Adrenal gland (tissue), 12 donors: ENCODE data around the gene EXOC4. TPM values are rescaled to one million over a fixed set of nuclear protein-coding genes. Genes with fewer than 3 reads are reported as not detected.

Source experiments
- DNase-seq, 7 donors: peaks; one replicate each; pipeline ENCODE4 v3.0.0-alpha.2; 2019 to 2020
- H3K27ac ChIP-seq, 5 donors: fragments of 200-600 bp; sonication (generic) in 4 of 5; 1 replicate in 3 of 5; 2 replicates in 2 of 5; pipeline versions ENCODE4 v1.5.1 to v1.8.0; 2016 to 2020; ENCODE audit warnings: mild to moderate bottlenecking in 1 of 5
- H3K27me3 ChIP-seq: fragments of 200-600 bp; 2 replicates; pipeline ENCODE4 v1.8.0; 2021
- H3K36me3 ChIP-seq, 2 donors: fragments of 200-600 bp; replicated peaks in 1 of 2; 1 replicate in 1 of 2; 2 replicates in 1 of 2; pipeline versions ENCODE4 v1.5.1 to v1.8.0; 2018 to 2022
- H3K4me1 ChIP-seq, 2 donors: fragments of 200-600 bp; replicated peaks in 1 of 2; 1 replicate in 1 of 2; 2 replicates in 1 of 2; pipeline versions ENCODE4 v1.5.1 to v1.8.0; 2018 to 2021
- H3K4me3 ChIP-seq, 4 donors: fragments of 200-600 bp; sonication (generic) in 3 of 4; one replicate each; pipeline ENCODE4 v1.5.1; 2016 to 2018
- H3K9me3 ChIP-seq, 3 donors: fragments of 200-600 bp; sonication (generic) in 1 of 3; replicated peaks in 1 of 3; 1 replicate in 2 of 3; 2 replicates in 1 of 3; pipeline versions ENCODE4 v1.5.1 to v1.8.0; 2016 to 2021
- POLR2A ChIP-seq, 2 donors: fragments of 450-650 bp; IDR thresholded peaks; one replicate each; pipeline ENCODE4 v1.6.1; 2017; ENCODE audit warnings: antibody characterized with exemption in 2 of 2, mild to moderate bottlenecking in 2 of 2, moderate library complexity in 1 of 2
- WGBS, 4 donors: extraction: QIAGEN DNeasy Blood & Tissue Kit in 2 of 4; methylation state at CpG; one replicate each; pipeline versions ENCODE4 v1.1.5 to v1.1.7; 2013 to 2017; 5-methylcytosine and 5-hydroxymethylcytosine counted together
- intact Hi-C, 2 donors: fragments of 100-400 bp; cut with DNase I; formaldehyde crosslinking; loops; one replicate each; pipeline versions ENCODE4 v1.14.1 to v1.15.0; 2022 to 2023
- polyA plus RNA-seq, 3 donors: library from polyadenylated mRNA; stranded (reverse); fragments of 200-250 nt in 2 of 3; fragments of 350-450 nt in 1 of 3; fragmentation: Illumina TruSeq in 1 of 3; extraction: RNeasy Lipid Tissue Mini Kit (QIAGEN cat#74804) in 1 of 3; gene quantifications; one replicate each; pipeline ENCODE4 v1.2.3, GENCODE V29; 2013 to 2014
- total RNA-seq, 9 donors: library from RNA; depleted of rRNA in 4 of 9; stranded (reverse); fragments of >200 nt in 4 of 9; fragments of 120-200 nt in 1 of 9; fragmentation: NEBNext Ultra II Directional in 1 of 9; extraction: Animal tissue kit (Norgen Biotek cat#: 25700) in 1 of 9; gene quantifications; one replicate each; pipeline versions ENCODE4 v1.1.0 to v1.2.4, GENCODE V29; 2013 to 2023
- TF ChIP-seq, protein P1 (sequence below), 6 experiments: fragments of 450-650 bp in 4 of 6; fragments of 200-600 bp in 2 of 6; sonication (generic) in 1 of 6; IDR thresholded peaks; 1 replicate in 5 of 6; 2 replicates in 1 of 6; pipeline versions ENCODE4 v1.5.1 to v1.8.0; 2016 to 2021; ENCODE audit warnings: antibody characterized with exemption in 6 of 6, mild to moderate bottlenecking in 2 of 6, moderate library complexity in 1 of 6
- donor health status: healthy with polysubstance abuse.
- donor health status: Bipolar disorder and iron deficiency.
- donor health status: DM: yes; HTN: yes; CAD: no.
- donor health status: DM: no; HTN: no; CAD: no.
- donor health status: DM: no; HTN: no; CAD: no.
- donor health status: DM: yes; HTN: yes; CAD: no.

The EXOC4 gene
- total and polyA plus RNA-seq, 12 donors, result 12.5 to 93.8 (median 67.4) TPM

DNA sequence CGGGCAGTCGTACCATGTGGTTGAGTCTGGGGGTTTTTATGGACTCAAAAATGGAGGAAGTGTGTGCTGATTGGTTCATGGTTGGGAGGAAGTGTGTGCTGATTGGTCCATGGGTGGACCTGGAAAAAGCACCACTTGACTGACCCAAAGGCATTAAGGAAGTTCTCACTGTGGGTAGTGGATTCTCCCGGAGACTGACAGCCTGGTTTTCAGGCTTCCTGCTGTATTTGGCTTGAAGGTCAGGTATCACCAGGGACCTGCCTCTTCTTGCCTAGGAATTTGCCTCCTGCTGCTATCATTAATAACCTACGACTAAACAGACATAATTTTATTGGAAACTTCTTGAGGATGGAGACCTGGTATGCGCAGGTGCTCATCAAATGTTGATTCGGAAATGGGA is 605.4 kb downstream of the EXOC4 start:
- no peak for DNase-seq

DNA sequence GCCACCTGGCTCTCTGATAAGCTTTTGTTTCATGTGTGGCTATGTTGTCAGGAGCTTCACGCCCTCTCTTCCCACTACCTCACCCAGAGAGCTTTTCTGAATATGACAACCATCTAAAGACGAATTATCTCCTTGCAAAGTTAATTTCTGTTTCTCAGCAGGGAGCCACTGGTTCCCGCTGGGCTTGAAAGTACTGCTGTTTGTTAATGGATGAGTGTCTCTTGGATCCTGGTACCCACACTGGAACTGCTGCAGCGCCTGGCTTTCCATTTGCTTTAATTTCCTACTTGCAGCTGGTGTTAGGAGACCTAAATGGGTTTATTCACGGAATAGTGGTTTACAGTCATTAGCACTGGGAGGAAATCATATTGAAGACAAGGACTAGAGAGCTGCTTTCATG is 606.4 kb downstream of the EXOC4 start:
- intact Hi-C loops, result no loop called here
- H3K27ac ChIP-seq, result no peak overlapping the region
- 91 to 96% (median 93%) methylated on average over 5 of the region's 5 CpGs for WGBS, 4 donors
- no peak overlapping the region for H3K4me3 ChIP-seq
- H3K9me3 ChIP-seq, result no peaks in the 10 kb centered on the region
- DNase-seq, result no peak
- TF ChIP-seq, protein P1, sequence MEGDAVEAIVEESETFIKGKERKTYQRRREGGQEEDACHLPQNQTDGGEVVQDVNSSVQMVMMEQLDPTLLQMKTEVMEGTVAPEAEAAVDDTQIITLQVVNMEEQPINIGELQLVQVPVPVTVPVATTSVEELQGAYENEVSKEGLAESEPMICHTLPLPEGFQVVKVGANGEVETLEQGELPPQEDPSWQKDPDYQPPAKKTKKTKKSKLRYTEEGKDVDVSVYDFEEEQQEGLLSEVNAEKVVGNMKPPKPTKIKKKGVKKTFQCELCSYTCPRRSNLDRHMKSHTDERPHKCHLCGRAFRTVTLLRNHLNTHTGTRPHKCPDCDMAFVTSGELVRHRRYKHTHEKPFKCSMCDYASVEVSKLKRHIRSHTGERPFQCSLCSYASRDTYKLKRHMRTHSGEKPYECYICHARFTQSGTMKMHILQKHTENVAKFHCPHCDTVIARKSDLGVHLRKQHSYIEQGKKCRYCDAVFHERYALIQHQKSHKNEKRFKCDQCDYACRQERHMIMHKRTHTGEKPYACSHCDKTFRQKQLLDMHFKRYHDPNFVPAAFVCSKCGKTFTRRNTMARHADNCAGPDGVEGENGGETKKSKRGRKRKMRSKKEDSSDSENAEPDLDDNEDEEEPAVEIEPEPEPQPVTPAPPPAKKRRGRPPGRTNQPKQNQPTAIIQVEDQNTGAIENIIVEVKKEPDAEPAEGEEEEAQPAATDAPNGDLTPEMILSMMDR (IDR thresholded peaks at IDR 0.05), result no peak
- no peak for TF ChIP-seq POLR2A (IDR thresholded peaks at IDR 0.05)
- no peaks in the 10 kb centered on the region for H3K36me3 ChIP-seq
- no peaks in the 10 kb centered on the region for H3K4me1 ChIP-seq
- H3K27me3 ChIP-seq, result no peaks in the 10 kb centered on the region

More for the DNA sequence above, 605.4 kb downstream of the EXOC4 start:
- no peaks in the 10 kb centered on the region for H3K9me3 ChIP-seq
- no peaks in the 10 kb centered on the region for H3K36me3 ChIP-seq
- H3K4me3 ChIP-seq, result no peak overlapping the region
- no peaks in the 10 kb centered on the region for H3K27me3 ChIP-seq
- intact Hi-C loops, result no loop called here
- no peak overlapping the region for H3K27ac ChIP-seq
- WGBS, 4 donors, result 95 to 98% (median 97%) methylated on average over 5 to 6 of the region's 6 CpGs
- H3K4me1 ChIP-seq, result no peaks in the 10 kb centered on the region
- TF ChIP-seq, protein P1 (IDR thresholded peaks at IDR 0.05), result no peak
- no peak for TF ChIP-seq POLR2A (IDR thresholded peaks at IDR 0.05)

DNA sequence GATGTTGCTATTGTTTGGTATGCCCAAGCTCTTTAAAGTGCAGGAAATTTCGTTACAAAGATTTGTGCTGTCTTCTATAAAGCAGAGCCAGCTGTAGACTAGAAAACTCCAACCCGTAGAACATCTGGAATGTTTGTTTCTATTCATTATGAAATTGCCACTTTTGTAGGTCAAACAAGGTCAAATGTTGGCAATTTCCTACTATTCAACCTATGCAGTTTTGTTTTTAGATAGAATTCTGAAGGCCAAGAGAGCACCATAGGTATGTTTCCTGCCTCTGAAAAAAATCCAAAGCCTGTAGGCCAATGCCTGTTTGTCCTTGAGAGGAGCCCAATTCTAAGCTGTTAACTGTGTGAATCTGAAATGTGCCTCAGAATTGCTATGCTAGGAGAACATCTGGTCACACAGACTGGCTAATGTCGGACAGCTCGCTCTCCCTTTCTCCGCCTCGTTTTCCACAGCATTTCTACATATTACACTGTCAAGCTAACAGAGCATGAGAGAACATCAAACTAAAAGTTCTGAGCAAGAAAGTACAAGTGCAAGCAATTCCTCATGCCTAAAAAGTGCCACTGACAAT is 607.1 kb downstream of the EXOC4 start:
- H3K9me3 ChIP-seq, result no peaks in the 10 kb centered on the region
- no peaks in the 10 kb centered on the region for H3K27me3 ChIP-seq
- no peaks in the 10 kb centered on the region for H3K4me1 ChIP-seq
- H3K27ac ChIP-seq, result no peak overlapping the region
- 80 to 92% (median 88%) methylated on average over 6 of the region's 6 CpGs for WGBS, 4 donors
- no peak for TF ChIP-seq POLR2A (IDR thresholded peaks at IDR 0.05)
- TF ChIP-seq, protein P1 (IDR thresholded peaks at IDR 0.05), result no peak
- intact Hi-C loops, result no loop called here
- no peak for DNase-seq
- no peaks in the 10 kb centered on the region for H3K36me3 ChIP-seq
- H3K4me3 ChIP-seq, result no peak overlapping the region

DNA sequence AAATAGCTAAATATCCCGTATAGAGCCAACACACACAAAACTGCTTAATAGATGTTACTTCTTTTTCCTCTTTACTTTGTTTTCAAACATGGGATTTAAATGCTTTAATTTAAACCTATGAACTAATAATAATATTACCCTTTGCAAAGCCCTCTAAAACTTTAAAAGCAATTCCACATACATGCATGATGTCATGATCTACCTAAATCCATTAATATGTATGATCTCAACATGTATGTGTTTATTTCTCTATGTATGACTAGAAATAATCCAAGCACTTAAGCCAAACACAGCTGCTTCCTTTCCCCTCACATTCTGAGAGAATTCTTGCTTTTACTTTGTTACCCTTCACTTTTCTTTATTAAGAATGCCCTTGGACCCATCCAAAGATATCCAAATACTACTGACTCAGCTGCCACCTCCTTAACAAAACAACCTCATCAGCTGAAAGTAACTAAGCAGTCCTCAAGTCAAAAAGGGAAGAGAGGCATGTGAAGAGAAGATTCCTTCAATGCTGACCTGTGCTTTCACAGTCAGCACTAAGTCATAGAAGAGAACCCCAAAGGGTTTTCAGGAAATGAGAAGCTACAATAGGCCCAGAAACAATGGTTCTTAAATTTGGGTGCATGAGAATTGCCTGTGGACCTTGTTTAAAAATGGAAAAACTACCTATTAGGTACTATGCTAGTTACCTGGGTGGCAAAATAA is 607.9 kb downstream of the EXOC4 start:
- no peaks in the 10 kb centered on the region for H3K4me1 ChIP-seq
- no peak overlapping the region for H3K4me3 ChIP-seq
- intact Hi-C loops, result no loop called here
- H3K9me3 ChIP-seq, result no peaks in the 10 kb centered on the region
- 94 to 100% (median 96%) methylated on average over 1 of the region's 1 CpG for WGBS, 4 donors
- no peak overlapping the region for H3K27ac ChIP-seq
- no peak for DNase-seq
- H3K36me3 ChIP-seq, result no peaks in the 10 kb centered on the region
- H3K27me3 ChIP-seq, result no peaks in the 10 kb centered on the region
- no peak for TF ChIP-seq POLR2A (IDR thresholded peaks at IDR 0.05)
- TF ChIP-seq, protein P1 (IDR thresholded peaks at IDR 0.05), result no peak
